Thyroid gland (tissue), 4 donors: Measurements from ENCODE around the gene STAB1. TPM values are rescaled to one million over a fixed set of nuclear protein-coding genes. Genes with fewer than 3 reads are reported as not detected.
A peak's percentile ranks its signal among the peaks of the same experiment; 100 is the strongest.
"Not testable (repeated sequence)": the region's sequence is repeated elsewhere in the genome, so short reads cannot be mapped to it uniquely, and the experiment has no call there.

Experiments used
- DNase-seq, 2 donors: peaks; one replicate each; pipeline ENCODE4 v3.0.0-alpha.2; 2019
- H3K27ac ChIP-seq, 3 donors: fragments of 200-600 bp; sonication (generic); 1 replicate in 2 of 3; 2 replicates in 1 of 3; pipeline ENCODE4 v1.5.1; 2016 to 2019; ENCODE audit warnings: mild to moderate bottlenecking in 1 of 3, moderate library complexity in 1 of 3
- H3K27me3 ChIP-seq: fragments of 200-600 bp; sonication (generic); one replicate; pipeline ENCODE4 v1.5.1; 2019
- H3K36me3 ChIP-seq, 2 donors: fragments of 200-600 bp; sonication (generic); one replicate each; pipeline ENCODE4 v1.5.1; 2016 to 2019
- H3K4me1 ChIP-seq, 2 donors: fragments of 200-600 bp; sonication (generic); one replicate each; pipeline ENCODE4 v1.5.1; 2017 to 2019
- H3K4me3 ChIP-seq, 3 donors: fragments of 200-600 bp; sonication (generic); replicated peaks in 1 of 3; 1 replicate in 2 of 3; 2 replicates in 1 of 3; pipeline ENCODE4 v1.5.1; 2016; ENCODE audit warnings: mild to moderate bottlenecking in 1 of 3
- H3K9me3 ChIP-seq: fragments of 200-600 bp; sonication (generic); one replicate; pipeline ENCODE4 v1.5.1; 2017
- POLR2A ChIP-seq, 2 donors: fragments of 450-650 bp; IDR thresholded peaks; one replicate each; pipeline ENCODE4 v1.6.1; 2017; ENCODE audit warnings: antibody characterized with exemption in 2 of 2, mild to moderate bottlenecking in 2 of 2, moderate library complexity in 1 of 2
- WGBS, 2 donors: methylation state at CpG; one replicate each; pipeline ENCODE4 v1.1.5; 2017; 5-methylcytosine and 5-hydroxymethylcytosine counted together
- intact Hi-C: fragments of 100-400 bp; cut with DNase I; formaldehyde crosslinking; loops from one replicate; pipeline ENCODE4 v1.15.1; 2023
- total RNA-seq, 4 donors: library from RNA; depleted of rRNA; stranded (reverse); fragments of >200 nt; gene quantifications; one replicate each; pipeline ENCODE4 v1.2.3, GENCODE V29; 2016
- TF ChIP-seq, protein P1 (sequence below), 6 experiments: fragments of 200-600 bp in 3 of 6; fragments of 450-650 bp in 3 of 6; sonication (generic) in 3 of 6; IDR thresholded peaks; one replicate each; pipeline ENCODE4 v1.5.1; 2016 to 2019; ENCODE audit warnings: antibody characterized with exemption in 6 of 6, mild to moderate bottlenecking in 2 of 6, inconsistent platforms in 1 of 6, moderate library complexity in 1 of 6

Gene STAB1
- total RNA-seq, 4 donors from 2014 or later: 31.8 to 100 (median 67.4) TPM

DNA sequence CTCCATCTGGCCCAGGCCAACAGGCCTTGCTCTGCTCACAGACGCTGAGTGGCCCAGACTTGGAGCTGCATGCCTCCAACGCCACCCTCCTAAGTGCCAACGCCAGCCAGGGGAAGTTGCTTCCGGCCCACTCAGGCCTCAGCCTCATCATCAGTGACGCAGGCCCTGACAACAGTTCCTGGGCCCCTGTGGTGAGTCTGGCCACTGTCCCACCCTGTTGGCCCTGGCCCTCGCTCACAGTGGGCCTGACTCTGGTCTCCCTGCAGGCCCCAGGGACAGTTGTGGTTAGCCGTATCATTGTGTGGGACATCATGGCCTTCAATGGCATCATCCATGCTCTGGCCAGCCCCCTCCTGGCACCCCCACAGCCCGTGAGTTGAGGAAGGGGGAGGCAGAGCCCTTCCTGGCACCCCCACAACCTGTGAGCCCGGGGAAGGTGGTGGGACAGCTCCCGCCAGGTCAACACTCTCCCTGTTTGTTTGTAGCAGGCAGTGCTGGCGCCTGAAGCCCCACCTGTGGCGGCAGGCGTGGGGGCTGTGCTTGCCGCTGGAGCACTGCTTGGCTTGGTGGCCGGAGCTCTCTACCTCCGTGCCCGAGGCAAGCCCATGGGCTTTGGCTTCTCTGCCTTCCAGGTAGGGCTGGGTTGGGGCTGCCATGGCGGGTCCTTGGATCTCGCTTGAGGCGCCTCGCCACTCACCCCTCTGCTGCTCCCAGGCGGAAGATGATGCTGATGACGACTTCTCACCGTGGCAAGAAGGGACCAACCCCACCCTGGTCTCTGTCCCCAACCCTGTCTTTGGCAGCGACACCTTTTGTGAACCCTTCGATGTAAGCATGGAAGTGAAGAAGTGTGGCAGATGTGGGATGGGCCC is 28.5 kb downstream of the STAB1 start:
- Histone ChIP-seq H3K27ac (peak overlapping the region in 1 of 3 donors; percentile 89), H3K27me3 (no peaks in the 10 kb centered on the region), H3K4me3 (no peak overlapping the region), H3K4me1 (peaks cover 21 to 35% of the 10 kb centered on the region in 2 donors), H3K36me3 (peaks cover 4 to 8% of the 10 kb centered on the region in 2 donors), H3K9me3 (no peaks in the 10 kb centered on the region)
- TF ChIP-seq POLR2A (IDR thresholded peaks at IDR 0.05): no peak
- TF ChIP-seq, protein P1, sequence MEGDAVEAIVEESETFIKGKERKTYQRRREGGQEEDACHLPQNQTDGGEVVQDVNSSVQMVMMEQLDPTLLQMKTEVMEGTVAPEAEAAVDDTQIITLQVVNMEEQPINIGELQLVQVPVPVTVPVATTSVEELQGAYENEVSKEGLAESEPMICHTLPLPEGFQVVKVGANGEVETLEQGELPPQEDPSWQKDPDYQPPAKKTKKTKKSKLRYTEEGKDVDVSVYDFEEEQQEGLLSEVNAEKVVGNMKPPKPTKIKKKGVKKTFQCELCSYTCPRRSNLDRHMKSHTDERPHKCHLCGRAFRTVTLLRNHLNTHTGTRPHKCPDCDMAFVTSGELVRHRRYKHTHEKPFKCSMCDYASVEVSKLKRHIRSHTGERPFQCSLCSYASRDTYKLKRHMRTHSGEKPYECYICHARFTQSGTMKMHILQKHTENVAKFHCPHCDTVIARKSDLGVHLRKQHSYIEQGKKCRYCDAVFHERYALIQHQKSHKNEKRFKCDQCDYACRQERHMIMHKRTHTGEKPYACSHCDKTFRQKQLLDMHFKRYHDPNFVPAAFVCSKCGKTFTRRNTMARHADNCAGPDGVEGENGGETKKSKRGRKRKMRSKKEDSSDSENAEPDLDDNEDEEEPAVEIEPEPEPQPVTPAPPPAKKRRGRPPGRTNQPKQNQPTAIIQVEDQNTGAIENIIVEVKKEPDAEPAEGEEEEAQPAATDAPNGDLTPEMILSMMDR (IDR thresholded peaks at IDR 0.05): no peak
- DNase-seq: no peak
- intact Hi-C loops: no loop called here
- WGBS, 2 donors: 97 to 98% methylated on average over 7 to 15 of the region's 26 CpGs

DNA sequence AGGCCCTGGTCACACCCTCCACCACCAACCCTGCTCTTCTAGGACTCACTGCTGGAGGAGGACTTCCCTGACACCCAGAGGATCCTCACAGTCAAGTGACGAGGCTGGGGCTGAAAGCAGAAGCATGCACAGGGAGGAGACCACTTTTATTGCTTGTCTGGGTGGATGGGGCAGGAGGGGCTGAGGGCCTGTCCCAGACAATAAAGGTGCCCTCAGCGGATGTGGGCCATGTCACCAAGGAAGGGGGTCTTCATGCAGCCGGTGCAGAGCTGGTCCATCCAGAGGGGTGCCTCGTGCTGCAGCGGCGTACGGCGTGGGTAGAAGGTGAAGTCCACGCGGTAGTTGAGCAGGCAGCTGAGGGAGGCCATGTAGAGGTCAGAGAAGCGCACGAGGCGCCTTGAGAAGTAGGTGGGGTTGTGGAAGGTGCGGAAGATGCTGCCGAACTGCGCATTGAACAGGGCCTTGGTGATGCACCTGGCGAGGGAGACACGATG is 29.2 kb downstream of the STAB1 start:
- TF ChIP-seq, protein P1 (IDR thresholded peaks at IDR 0.05): no peak
- no peak for TF ChIP-seq POLR2A (IDR thresholded peaks at IDR 0.05)
- WGBS, 2 donors: 95 to 97% methylated on average over 18 of the region's 18 CpGs
- no peak for DNase-seq
- Histone ChIP-seq H3K27ac (peak overlapping the region; percentile 89 to 92 (median 90)), H3K36me3 (peaks cover 4 to 14% of the 10 kb centered on the region in 2 donors), H3K4me3 (no peak overlapping the region), H3K9me3 (no peaks in the 10 kb centered on the region), H3K4me1 (peaks cover 21 to 32% of the 10 kb centered on the region in 2 donors), H3K27me3 (no peaks in the 10 kb centered on the region)
- intact Hi-C loops: no loop called here

DNA sequence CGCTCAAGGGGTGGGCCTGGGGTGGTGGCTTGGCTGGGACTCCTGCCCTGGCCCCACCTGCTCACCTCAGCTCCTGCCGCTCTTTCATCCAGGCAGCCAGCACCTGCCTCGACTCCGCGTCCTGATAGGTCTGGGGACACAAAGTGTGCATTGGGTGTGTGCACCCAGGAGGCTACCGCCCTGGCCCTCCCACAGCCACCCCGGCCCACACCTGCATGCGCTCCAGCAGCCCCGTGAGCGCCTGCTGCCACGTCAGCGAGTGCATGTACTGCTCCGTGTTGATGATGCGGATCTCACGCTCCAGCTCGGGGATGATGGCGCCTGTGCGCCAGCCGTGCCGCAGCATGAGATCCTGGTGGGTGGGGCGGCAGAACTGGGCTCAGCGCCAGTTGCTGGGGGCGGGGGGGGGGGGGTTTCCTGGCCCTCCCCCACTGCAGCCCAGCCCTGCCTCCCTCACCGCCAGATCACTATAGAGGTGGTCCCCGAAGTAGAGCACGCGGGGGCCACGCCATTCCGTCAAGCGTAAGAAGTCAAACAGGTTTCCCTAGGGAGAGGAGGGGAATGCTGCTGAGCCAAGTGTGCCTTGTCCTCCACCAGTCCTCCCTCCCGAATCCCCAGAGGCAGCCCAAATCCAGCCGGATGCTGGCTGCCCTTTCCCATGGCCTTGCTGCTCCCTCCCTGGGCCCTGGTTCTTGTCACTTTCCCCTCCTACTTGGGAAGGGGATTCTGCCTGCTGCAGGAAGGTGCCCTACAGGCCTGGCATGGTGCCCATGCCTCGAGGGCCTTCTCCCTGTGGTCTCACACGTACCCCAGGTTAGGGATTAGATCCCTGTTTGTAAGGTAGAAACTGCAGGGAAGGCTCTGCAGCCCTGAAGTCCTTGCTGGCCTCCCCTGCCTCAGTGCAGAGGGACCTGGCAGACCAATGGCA is 29.9 kb downstream of the STAB1 start:
- H3K9me3 ChIP-seq: no peaks in the 10 kb centered on the region
- 20 to 36% methylated on average over 7 to 14 of the region's 34 CpGs for WGBS, 2 donors
- peak overlapping the region; percentile 89 to 92 (median 90) for H3K27ac ChIP-seq
- peaks cover 4 to 14% of the 10 kb centered on the region in 2 donors for H3K36me3 ChIP-seq
- no peaks in the 10 kb centered on the region for H3K27me3 ChIP-seq
- TF ChIP-seq, protein P1 (IDR thresholded peaks at IDR 0.05): no peak
- no peak for TF ChIP-seq POLR2A (IDR thresholded peaks at IDR 0.05)
- H3K4me1 ChIP-seq: peaks cover 21 to 37% of the 10 kb centered on the region in 2 donors
- H3K4me3 ChIP-seq: no peak overlapping the region
- peak; percentile 73 to 75 for DNase-seq
- intact Hi-C loops: no loop called here

DNA sequence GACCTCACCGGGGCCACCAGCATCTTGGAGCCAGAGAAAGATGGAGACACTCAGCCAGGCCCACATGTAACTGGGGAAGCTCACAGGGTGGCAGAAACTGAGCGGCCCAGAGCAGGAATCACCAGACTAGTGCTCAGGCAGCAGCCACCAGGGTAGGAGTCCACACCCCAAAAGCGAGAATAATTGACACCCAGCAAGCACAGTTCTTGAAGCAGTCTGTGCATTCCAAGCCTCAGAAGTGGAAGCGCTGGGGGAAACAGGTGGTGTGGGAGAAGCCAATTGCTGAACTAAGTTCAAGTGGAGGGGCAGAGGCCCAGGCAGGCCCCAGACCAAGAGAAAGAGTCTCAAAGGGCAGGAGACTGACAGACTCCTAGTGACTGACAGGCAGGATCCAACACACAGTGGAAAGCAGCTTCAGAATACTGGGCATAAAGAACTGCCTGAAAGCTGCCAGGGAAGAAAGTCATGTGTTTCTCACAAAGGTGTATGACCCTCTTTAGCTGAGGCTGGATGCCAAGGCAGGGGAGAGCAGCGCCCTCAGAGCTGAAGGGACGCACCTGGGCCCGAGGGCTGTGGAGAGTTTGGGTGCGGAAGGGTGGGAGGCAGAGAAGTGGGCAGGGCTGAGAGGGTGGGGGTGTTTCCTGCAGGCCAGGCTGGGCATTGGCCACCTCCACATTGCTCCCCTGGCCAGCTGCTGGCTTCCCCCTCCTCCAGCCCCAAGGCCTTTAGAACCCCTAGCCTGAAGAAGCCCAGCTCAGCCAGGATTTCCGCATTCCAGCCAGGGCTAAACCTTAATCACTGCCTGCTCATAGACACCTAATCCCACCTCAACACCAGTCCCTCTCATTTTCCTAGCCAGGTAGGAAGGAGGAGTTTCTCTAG is 30.8 kb downstream of the STAB1 start:
- 47 to 57% methylated on average over 8 of the region's 9 CpGs for WGBS, 2 donors
- peak in 1 of 2 donors; percentile 25 for TF ChIP-seq POLR2A (IDR thresholded peaks at IDR 0.05)
- TF ChIP-seq, protein P1 (IDR thresholded peaks at IDR 0.05): no peak
- intact Hi-C loops: no loop called here
- Histone ChIP-seq H3K4me1 (peaks cover 21 to 40% of the 10 kb centered on the region in 2 donors), H3K27ac (peak overlapping the region; percentile 89 to 92 (median 90)), H3K9me3 (no peaks in the 10 kb centered on the region), H3K4me3 (no peak overlapping the region), H3K36me3 (peaks cover 4 to 14% of the 10 kb centered on the region in 2 donors), H3K27me3 (no peaks in the 10 kb centered on the region)
- peak; percentile 88 to 89 for DNase-seq

DNA sequence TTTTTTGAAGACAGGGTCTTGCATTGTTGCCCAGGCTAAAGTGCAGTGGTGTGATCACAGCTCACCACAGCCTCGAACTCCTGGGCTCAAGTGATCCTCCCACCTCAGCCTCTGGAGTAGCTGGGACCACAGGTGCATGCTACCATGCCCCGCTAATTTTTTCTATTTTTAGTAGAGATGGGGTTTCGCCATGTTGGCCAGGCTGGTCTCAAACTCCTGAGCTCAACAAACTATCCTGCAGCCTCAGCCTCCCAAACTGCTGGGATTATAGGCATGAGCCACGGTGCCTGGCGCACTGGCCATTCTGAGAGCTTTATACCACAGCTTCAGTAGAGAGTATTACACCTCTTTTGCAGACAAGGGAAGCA is 31.5 kb downstream of the STAB1 start:
- Histone ChIP-seq H3K4me1 (peaks cover 21 to 45% of the 10 kb centered on the region in 2 donors), H3K36me3 (peaks cover 4 to 14% of the 10 kb centered on the region in 2 donors), H3K27ac (peak overlapping the region; percentile 89 to 92 (median 90))
- DNase-seq, intact Hi-C loops, H3K27me3 ChIP-seq, H3K9me3 ChIP-seq, H3K4me3 ChIP-seq: not testable (repeated sequence)
- WGBS, 2 donors: 80 to 86% methylated on average over 5 of the region's 5 CpGs
